ENCODE measurements around the gene SYNM.
"Not testable (repeated sequence)": the region's sequence is repeated elsewhere in the genome, so short reads cannot be mapped to it uniquely, and the experiment has no call there.

The SYNM gene

GRCh38 chr15:99108993-99109392 lies 4.1 kb downstream of the SYNM start:
- no peak for DNase-seq (ENCODE audit: low read depth)

DNA sequence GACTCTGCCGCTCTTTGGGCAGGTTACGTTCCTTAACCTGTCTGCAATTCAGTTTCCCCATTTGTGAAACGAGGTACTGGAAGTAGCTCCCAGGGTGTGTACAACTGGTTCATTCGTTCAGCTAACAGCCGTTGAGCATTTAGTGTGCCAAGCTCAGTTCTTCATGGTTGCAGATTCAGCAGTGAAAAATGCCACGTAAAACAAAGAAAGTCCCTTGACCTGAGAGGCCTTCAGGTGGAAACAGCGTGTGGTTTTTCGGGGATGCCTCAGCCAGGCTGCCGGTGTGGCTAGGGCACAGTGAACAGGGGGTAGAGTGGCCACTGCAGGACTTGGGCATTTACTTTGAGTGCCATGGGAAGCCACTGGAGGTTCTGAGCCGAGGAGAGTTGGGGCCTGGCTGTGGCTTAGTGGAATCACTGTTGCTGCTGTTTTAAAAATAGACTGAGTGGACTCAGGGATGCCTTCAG lies 4.7 kb downstream of the SYNM start:
- DNase-seq (ENCODE audit: low read depth): no peak

DNA sequence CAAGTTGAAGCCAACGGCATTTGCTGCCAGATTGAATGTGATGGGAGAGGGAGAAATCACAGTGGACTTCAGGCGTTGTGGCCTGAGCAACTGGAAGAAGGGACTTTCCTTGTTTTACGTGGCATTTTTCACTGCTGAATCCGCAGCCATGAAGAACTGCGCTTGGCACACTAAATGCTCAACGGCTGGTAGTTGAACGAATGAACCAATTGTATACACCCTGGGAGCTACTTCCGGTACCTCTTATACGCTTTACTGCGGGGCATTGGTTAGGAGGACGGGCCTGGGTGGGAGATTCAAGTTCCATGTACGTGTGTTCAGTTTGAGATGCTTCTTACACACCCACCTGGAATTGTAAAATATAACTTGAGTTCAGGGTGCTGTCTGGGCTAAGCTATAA lies 5.2 kb downstream of the SYNM start:
- no peak for DNase-seq (ENCODE audit: low read depth)

DNA sequence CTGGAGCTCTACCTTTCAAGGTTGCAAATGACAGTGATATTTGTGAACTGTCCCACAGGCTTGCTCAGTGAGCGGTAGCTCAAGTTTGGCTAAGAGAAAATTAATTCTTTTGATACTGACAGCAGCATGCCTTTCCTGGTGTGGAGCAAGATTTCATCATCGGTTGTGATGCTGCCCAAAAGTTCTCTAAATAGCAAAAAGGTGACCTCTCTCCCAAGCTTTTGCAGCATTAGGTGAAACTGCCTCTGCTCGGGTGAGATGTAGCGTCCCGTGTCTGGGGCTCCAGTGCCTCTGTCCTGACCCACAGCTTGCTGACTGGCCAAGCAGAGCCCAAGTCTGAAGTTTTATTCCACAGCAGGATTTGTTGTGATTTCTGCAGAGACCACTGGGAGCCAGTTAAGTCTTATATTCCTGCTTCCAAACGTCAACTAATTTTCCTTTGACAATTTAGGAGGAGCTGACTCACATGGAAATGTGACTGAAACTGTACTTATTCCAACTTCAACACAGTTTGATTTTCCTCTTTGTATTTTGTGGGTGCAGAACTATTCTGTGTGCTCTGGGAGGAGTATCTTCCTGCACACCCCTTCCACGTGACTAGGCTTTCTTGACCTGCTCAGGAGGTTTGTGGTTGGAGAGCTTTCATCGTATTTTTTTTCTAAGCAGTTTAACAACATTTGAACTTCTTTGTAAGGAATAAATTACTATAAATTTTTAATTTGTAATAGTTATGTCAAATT lies 5.9 kb downstream of the SYNM start:
- no peak for DNase-seq (ENCODE audit: low read depth)

DNA sequence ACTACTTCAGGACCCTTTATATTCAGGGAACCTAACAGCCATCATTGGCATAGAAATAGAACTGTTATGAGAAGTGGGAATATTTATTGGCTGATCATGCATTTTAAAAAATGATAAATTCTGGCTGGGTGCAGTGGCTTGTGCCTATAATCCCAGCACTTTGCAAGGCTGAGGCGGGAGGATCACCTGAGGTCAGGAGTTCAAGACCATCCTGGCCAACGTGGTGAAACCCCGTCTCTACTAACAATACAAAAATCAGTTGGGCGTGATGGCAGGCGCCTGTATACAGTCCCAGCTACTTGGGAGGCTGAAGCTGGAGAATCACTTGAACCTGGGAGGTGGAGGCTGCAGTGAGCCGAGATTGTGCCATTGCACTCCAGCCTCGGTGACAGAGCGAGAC lies 6.8 kb downstream of the SYNM start:
- DNase-seq (ENCODE audit: low read depth): not testable (repeated sequence)

DNA sequence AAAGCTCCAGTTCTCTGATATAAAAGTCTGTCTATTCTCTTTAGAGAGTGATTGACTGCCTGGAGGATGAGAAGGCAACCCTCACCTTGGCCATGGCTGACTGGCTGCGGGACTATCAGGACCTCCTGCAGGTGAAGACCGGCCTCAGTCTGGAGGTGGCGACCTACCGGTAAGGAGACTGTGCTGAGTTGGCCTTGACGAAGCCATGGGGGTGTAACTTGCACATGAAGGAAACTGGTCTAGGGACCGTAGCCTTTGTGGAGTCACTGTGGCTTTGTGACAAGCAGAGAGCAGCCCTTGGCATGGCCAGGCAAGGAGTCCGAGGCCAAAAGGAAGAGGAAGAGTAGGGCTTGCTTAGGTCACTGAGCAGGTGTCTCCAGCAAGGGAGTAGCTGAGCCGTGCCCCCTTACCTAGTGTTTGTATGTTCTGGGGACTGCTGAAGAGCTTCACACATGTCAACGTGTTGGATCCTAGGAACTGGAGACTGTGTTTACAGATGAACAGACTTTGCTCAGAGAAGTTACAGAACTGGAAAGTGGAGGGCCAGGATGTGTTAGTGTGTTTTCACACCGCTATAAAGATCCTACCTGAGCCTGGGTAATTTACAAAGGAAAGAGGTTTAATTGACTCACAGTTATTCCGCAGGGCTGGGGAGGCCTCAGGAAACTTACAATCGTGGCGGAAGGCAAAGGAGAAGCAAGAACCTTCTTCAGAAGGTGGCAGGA lies 8.8 kb downstream of the SYNM start:
- no peak for DNase-seq (ENCODE audit: low read depth)

GRCh38 chr15:99114511-99115299 lies 9.8 kb downstream of the SYNM start:
- no peak for DNase-seq (ENCODE audit: low read depth)

DNA sequence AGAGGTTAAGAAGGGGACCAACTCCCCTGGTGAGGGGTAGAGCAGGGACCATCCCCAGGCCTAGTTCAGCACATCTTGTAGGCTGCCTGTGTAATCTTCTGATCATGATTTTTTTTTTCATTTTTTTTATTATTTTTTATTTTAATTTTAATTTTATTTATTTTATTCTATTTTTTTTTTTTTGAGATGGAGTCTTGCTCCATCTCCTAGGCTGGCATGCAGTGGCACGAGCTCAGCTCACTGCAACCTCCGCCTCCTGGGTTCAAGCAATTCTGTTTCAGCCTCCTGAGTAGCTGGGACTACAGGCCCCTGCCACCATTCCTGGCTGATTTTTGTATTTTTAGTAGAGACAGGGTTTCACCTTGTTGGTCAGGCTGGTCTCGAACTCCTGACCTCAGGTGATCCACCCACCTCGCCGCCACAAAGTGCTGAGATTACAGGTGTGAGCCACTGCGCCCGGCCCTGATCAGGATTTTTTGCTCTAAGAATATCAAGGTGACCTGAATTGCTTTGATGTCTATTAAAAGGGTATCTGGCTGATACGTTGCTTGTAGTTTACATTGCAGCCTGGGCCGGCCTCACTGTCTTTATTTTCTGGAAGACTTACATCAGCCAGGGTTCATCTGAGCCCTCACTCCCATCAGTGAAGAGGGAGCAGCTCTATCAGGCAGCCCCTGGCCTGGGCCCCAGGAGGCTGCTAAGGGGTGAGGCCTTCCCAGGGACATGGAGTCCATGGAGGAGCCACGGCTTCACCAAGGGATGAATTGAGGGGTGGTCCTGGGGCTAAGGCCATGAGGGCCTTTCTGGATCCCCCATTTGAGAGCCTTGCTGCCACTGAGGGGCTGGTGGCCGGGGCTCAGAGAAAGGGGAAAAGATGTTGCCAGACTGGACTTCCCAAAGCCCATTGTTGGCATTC lies 10.7 kb downstream of the SYNM start:
- DNase-seq (ENCODE audit: low read depth): no peak

- DNase-seq (ENCODE audit: low read depth): no peak
Measured at GRCh38 chr15:99117111-99117510, 12.2 kb downstream of the SYNM start.

DNA sequence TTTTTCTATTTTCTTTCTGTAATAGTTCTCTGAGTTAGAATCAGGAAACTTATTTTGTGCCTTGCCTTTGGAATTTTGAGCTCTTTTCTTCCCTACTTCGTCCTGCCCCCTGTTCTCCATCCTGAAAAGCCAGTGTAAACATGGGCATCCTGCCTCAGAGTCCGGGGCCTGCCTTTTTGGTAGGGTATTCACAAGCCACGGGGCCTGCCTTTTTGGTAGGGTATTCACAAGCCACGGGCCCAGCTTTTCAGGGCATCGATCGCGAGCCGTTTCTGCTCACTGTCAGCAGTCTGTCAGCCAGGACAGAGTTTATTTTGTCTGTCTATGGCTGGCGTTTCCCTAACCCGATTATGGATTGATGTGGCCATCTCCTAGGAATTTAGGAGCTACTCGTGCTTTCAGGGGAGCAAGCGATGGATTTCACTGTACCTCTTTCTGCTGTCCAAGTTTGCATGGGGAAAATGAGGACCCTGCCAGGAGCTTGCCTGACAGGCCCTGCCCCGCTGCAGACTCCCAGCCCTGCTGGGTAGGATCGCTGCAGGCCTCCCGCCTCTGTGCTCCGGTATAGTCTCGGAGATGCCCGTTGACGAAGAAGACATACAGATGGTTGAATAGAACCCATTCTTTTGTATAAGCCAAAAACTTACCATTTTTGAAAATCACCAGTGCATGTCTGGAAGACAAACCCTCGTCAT lies 12.8 kb downstream of the SYNM start:
- no peak for DNase-seq (ENCODE audit: low read depth)

DNA sequence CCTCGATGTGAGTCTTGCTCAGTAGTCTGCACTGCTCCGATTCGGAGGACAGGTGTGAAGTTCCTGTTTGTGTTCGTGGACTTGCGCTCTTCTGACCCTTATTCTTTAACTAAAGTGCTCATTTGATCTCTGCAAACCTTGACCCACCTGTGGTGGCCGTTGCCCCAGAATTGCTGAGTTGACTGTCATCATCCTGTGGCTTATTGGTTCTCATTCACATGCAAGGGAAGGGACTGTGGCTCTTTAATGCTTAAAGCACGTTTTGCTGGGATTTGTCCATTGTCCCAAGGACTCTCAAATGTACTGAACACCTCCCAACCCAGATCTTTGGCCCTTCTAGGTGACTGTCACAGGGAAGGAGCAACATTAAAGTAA lies 13.4 kb downstream of the SYNM start:
- no peak for DNase-seq (ENCODE audit: low read depth)

DNA sequence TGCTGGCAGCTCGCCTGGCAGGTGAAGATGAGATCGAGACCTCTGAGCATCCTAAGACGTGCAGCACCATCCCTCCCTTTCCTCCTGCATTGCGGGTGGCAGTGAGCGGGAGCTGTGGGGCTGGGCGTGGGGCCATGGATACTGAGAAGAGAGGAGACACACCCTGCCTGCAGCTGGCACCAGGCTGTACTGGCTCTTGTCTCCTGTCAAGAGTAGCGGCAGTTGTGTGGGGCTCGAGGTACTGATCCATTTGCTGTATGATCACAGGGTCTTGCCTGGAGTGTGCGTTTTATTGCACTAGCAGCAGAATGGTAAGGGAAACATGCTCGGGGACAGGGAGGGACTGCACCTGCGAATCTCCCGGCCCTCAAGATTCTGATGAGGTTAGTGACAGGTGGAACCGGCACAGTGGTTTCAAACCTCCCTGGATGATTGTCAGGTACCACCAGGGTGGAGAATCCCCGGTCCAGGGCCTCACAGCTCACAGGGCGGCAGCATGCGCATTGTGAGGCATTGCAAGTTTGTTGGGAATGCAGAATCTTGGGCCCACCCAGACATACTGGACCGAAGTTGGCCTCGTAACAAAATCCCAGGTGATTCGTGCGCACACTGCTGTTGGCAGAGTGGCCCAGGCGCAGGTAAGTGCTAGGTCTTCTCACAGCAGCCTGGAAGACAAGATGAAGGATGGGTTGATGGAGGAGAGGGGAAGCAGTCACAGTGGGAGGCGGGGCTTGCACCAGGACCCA lies 14.1 kb downstream of the SYNM start:
- no peak for DNase-seq (ENCODE audit: low read depth)

DNA sequence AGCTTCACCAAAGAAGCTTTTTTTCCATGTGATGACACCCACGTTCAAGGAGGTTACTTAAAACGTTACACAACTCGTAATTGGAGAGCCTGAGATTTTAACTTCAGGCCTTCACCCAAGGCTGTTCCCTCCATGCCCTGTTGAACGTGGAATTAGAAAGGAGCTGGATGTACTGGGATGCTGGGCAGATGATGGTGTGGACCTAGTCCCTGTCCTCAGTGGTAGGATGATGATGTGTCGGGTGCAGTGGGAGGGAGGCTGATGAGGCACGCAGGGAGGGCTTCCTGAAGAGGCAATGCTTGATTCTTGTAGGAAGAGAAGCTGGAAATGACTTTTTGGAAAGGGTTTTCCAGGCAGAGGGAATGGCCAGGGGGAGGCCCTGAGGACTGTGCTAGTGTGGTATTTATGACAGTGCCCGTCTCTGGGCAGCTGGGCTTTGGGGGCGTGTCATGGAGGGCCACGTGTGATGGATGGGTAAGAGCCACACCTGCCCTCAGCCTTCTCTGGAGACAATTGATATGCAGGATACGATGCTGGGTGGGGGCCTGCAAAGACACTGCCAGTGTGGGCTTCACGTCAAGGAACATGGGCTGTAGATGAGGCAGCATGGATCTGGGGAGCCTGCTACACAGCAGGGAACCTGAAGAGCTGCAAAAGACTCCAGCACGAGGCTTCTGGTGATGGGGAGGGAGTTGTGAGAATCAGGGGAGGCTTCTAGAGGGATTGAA lies 15.3 kb downstream of the SYNM start:
- no peak for DNase-seq (ENCODE audit: low read depth)

DNA sequence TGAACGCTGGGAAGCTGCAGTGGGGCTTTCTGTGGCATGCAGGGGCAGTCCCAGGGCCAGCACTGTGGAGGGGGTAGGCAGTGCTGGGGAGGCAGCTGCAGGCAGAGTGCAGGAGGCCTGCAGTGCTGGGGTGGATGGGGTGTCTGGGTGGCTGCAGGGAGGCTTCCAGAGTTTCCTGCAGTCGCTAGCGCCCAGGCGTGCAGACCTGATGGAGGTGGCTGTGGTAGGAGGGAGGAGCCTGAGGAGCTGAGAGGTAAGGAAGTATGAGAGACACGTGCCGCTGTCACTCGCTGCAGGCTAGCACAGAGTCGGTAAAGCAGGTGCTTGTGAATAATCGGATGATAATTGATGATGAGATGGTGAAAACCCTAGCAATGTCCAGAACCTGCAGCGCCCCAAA lies 16.3 kb downstream of the SYNM start:
- DNase-seq (ENCODE audit: low read depth): no peak

- DNase-seq (ENCODE audit: low read depth): no peak
Measured at GRCh38 chr15:99121691-99122410, 17.0 kb downstream of the SYNM start.

GRCh38 chr15:99122831-99123712 lies 18.2 kb downstream of the SYNM start:
- no peak for DNase-seq (ENCODE audit: low read depth)

DNA sequence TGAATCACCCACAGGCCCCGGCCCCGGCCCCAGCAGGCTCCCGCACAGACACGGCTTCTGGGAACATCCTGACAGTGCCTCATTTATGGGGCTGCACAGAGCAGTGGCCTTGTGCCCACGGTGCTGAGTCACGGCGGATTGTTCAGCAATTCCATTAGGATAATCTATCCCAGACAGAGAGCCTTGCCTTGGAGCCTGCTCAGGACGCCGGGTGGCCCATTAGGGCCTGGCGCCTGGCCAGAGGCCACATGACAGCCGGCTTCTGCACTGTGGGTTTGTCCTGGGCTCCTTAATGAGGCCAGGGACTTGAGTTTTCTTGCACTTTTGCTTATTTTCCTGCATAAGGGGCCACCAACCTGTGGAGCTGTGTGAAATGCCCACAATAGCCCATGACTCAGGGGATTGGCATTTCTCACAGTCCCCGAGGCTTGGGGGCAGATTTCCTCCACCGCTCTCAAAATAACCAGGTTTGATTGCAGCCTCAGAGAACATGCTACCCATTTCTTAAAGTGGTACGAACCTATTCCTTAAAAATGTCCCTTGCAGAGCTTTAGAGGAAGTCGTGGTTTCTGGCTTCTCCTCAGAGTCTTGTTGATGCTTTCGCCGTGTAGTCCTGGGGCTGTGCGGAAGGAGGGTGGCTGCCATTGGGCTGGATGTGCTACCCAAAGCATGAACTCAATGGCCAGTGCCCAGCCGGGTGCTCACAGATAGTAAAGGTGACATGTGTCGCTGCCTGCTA lies 19.0 kb downstream of the SYNM start:
- DNase-seq (ENCODE audit: low read depth): no peak
